Activated CD4-positive, alpha-beta T cell treated with anti-CD3 and anti-CD28 coated beads for 24 hours (primary cell): Measurements from ENCODE around the gene DALRD3.

Source experiments
- DNase-seq, 2 donors: peaks; one replicate each; pipeline ENCODE4 v3.0.0-alpha.2; 2020; ENCODE audit warnings: low read depth in 2 of 2

The DALRD3 gene

GRCh38 chr3:49005998-49006397 lies 12.4 kb downstream of the DALRD3 start:
- DNase-seq, result no peak

DNA sequence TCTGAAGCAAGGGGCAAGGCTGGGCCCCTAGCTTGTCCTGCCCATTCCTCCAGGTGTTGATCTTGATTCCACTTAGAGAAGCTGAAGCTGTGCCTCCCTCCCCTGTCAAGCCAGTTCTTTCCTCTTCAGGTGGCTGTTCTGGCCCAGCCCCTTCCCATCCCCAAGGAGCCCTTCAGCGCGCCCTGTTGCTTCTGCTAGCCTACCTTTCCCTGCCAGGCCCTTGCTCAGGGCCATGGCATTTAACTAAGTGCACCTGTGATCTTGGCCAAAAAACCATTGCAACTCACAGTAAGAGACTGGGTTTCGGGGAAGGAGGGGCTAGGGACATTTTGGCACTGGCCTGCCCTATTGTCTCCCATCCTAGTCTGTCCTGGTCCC lies 13.1 kb downstream of the DALRD3 start:
- no peak for DNase-seq

GRCh38 chr3:49004352-49005302 lies 13.8 kb downstream of the DALRD3 start:
- no peak for DNase-seq

GRCh38 chr3:49001155-49001554 lies 17.2 kb downstream of the DALRD3 start:
- DNase-seq, result no peak

GRCh38 chr3:48999085-48999858 lies 19.1 kb downstream of the DALRD3 start:
- DNase-seq, result no peak

- DNase-seq, result no peak
These were observed 20.4 kb downstream of the DALRD3 start for GRCh38 chr3:48997714-48998637.

- DNase-seq, result no peak
These were observed 21.2 kb downstream of the DALRD3 start for GRCh38 chr3:48997102-48997635.

DNA sequence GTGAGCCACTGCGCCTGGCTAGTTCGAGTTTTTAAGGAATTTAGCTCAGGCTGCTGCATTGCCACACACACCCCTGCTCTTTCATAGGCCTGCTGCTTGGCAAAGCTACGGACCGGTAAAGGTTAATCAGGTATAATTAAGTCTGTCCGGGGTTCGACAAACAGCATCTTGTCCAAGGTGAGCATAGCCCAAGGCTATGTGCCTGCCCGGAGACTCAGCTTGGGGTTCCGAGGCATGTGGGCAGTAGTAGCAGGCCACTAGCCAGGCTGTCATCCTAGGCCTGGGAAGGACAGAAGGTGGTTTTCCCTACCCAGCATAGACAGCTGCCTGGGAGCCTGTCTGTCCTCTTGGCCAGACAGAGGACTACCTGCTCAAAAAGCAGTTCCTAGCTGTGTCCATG lies 21.7 kb downstream of the DALRD3 start:
- no peak for DNase-seq

GRCh38 chr3:48993834-48994233 lies 24.5 kb downstream of the DALRD3 start:
- DNase-seq, result no peak

GRCh38 chr3:48991851-48992545 lies 26.4 kb downstream of the DALRD3 start:
- no peak for DNase-seq

- no peak for DNase-seq
These were observed 27.5 kb downstream of the DALRD3 start for GRCh38 chr3:48990636-48991469.

GRCh38 chr3:48989796-48990635 lies 28.4 kb downstream of the DALRD3 start, which contains the start of gene P4HTM:
Gene P4HTM, plus strand, starts transcription at chr3:48990241. Its CDS starts 16 bp downstream, at chr3:48990257.
- peak; percentile 67 to 75 for DNase-seq

DNA sequence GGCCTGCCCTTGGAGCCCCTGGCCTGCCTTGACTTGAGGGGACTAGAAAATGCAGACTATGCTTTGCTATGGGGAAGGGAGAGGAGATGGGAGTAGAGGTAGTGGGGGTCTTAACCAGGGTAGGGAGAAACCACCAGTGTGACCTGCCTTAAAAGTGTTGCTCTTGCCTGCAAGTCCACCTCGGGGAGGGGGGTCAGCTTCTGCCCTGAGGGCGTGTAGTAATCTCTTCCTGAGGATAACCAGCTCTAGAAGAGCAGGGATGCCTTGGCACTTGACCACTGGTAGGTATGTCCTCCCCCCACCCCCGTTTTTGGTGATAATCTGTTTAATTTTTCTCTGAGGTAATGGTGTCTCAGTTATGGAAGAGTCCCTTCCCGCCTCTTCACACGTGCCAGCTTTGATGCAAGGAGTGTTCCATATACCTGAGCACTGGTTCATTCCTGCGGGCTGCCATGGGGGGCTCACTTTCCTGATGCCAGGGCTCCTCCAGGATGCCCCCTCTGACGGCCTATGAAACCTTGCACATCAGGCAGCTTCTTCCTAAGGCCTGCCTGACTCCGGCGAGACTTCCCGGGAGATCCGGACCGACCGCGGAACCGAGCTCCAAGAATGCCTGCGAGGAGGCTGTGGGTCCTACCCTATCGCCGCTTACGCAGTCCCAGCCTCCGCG lies 29.1 kb downstream of the DALRD3 start:
- no peak for DNase-seq

- DNase-seq, result no peak
These were observed 32.5 kb downstream of the DALRD3 start for GRCh38 chr3:48985831-48986376.

- DNase-seq, result no peak
These were observed 33.7 kb downstream of the DALRD3 start for GRCh38 chr3:48984663-48985062.

- no peak for DNase-seq
These were observed 35.3 kb downstream of the DALRD3 start for GRCh38 chr3:48983096-48983495.

DNA sequence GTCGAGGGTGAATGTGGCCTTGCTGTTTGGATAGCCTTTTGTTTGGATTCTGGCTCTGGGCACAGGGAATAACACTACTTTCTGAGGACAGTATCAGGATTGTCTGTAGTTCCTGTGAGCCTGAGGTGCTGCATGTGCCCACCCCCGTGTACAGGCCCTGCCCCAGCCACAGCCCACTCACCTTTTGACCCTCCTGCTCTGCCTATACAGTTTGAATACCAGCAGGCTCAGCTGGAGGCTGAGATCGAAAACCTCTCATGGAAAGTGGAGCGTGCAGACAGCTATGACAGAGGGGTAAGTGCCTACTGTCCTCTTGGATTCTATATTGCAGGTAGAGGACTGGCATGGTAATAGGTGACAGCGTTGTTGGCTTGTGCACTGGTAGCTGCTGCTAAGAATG lies 35.7 kb downstream of the DALRD3 start:
- no peak for DNase-seq

DNA sequence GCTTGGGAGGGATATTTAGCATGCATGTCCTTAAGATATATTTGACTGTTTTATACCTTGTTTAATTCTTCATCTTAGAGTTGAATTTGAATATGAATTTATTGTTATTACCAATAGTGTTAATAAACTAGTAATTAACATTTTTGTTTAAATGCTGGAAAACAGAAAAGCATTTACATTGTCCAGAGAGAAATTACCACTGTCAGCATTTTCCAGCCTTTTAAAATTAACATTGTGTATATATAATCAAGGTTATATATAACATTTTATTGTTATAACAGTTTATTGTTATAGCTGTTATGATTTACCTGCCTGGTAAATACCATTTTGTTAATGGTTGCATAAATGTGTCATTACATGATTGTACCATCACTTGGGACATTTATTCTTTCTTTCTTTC lies 36.4 kb downstream of the DALRD3 start:
- no peak for DNase-seq
